SU-DHL-6 (cell line): ENCODE results near the gene SHISA9.

Source experiments
- EZH2phosphoT487 ChIP-seq: fragments of 200-600 bp; sonication (generic), shearing (Covaris generic); conservative IDR thresholded peaks from 2 replicates; pipeline ENCODE4 v1.6.1; 2018; ENCODE audit warnings: mild to moderate bottlenecking, antibody characterized with exemption, low read length, moderate library complexity, mixed read lengths
- TF ChIP-seq, protein P1 (sequence below): fragments of 200-600 bp; sonication (generic); IDR thresholded peaks from one replicate; pipeline ENCODE4 v1.5.1; 2017; ENCODE audit warnings: antibody characterized with exemption, mild to moderate bottlenecking, low read length, moderate library complexity; ENCODE audit not compliant: insufficient read depth, poor library complexity, severe bottlenecking

DNA sequence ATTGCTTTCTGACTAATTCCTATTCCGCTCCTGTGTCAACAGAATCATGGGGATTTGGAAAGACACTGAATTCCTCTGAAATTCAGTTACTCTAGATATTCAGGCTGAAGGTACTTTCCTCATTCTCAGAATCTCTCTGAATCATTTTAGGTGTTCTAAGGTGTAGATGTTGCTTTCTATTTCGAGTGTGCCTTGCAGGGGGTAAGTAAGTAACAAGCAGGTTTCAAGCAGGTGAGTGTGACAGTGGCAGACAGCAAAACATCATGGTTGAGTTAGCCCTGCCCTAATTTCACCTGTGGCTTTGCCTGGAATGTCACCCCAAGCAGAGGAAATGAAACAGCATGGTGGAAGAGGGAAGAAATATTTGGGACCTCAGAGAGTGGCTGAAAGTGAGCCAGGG lies 75.1 kb downstream of the SHISA9 start:
- TF ChIP-seq, protein P1, sequence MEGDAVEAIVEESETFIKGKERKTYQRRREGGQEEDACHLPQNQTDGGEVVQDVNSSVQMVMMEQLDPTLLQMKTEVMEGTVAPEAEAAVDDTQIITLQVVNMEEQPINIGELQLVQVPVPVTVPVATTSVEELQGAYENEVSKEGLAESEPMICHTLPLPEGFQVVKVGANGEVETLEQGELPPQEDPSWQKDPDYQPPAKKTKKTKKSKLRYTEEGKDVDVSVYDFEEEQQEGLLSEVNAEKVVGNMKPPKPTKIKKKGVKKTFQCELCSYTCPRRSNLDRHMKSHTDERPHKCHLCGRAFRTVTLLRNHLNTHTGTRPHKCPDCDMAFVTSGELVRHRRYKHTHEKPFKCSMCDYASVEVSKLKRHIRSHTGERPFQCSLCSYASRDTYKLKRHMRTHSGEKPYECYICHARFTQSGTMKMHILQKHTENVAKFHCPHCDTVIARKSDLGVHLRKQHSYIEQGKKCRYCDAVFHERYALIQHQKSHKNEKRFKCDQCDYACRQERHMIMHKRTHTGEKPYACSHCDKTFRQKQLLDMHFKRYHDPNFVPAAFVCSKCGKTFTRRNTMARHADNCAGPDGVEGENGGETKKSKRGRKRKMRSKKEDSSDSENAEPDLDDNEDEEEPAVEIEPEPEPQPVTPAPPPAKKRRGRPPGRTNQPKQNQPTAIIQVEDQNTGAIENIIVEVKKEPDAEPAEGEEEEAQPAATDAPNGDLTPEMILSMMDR, result no peak
- no peak for TF ChIP-seq EZH2phosphoT487
